MCF 10A (cell line): ENCODE data around the gene GABRB1. TPM values are rescaled to one million over a fixed set of nuclear protein-coding genes. Genes with fewer than 3 reads are reported as not detected.

Source experiments
- BruUV-seq: library from RNA; stranded (reverse); fragments of 400-500 nt; replicated peaks from 2 replicates; lab custom pipeline; 2021; lab: Mats Ljungman, UMichigan
- CTCF ChIA-PET: fragments of 300-600 bp; sonication (Branson Sonifier 250); formaldehyde crosslinking; extraction: SDS; loops from one replicate; lab custom pipeline; 2021; ENCODE audit warnings: antibody characterized with exemption, inconsistent platforms; lab: Yijun Ruan, JAX
- POLR2A ChIA-PET: fragments of 300-600, 350-650 bp; sonication (Branson Sonifier 250); formaldehyde crosslinking; extraction: SDS; loops from one replicate; lab custom pipeline; 2020; ENCODE audit warnings: antibody characterized with exemption, inconsistent platforms; lab: Yijun Ruan, JAX
- DNase-seq: peaks from one replicate; pipeline ENCODE4 v3.0.0-alpha.2; 2018; ENCODE audit not compliant: unreplicated experiment
- H3K27ac Mint-ChIP-seq: one replicate; pipeline ENCODE4 v1.8.0; 2022; ENCODE audit warnings: mild to moderate bottlenecking, low read depth, mixed read lengths; ENCODE audit not compliant: unreplicated experiment
- H3K27me3 Mint-ChIP-seq: one replicate; pipeline ENCODE4 v1.8.0; 2022; ENCODE audit warnings: mixed read lengths; ENCODE audit not compliant: insufficient read depth, unreplicated experiment
- H3K36me3 Mint-ChIP-seq: one replicate; pipeline ENCODE4 v1.8.0; 2022; ENCODE audit warnings: mild to moderate bottlenecking, moderate library complexity, mixed read lengths; ENCODE audit not compliant: insufficient read depth, unreplicated experiment
- H3K4me1 Mint-ChIP-seq: one replicate; pipeline ENCODE4 v1.8.0; 2022; ENCODE audit warnings: mixed read lengths; ENCODE audit not compliant: insufficient read depth, unreplicated experiment
- H3K4me3 Mint-ChIP-seq: one replicate; pipeline ENCODE4 v1.8.0; 2022; ENCODE audit warnings: mild to moderate bottlenecking, moderate library complexity, mixed read lengths; ENCODE audit not compliant: unreplicated experiment
- H3K9me3 Mint-ChIP-seq: one replicate; pipeline ENCODE4 v1.8.0; 2022; ENCODE audit warnings: mixed read lengths; ENCODE audit not compliant: unreplicated experiment
- intact Hi-C: fragments of 100-400 bp; cut with micrococcal nuclease; formaldehyde crosslinking; loops from 2 replicates; pipeline ENCODE4 v1.14.1; 2022
- total RNA-seq: library from RNA; stranded (reverse); gene quantifications from 2 replicates; pipeline ENCODE4 v1.2.3, GENCODE V29; 2022
- TF ChIP-seq, protein P1 (sequence below): fragments of 200-600 bp; IDR thresholded peaks from one replicate; pipeline ENCODE4 v1.8.0; 2022; ENCODE audit warnings: antibody characterized with exemption, mild to moderate bottlenecking; ENCODE audit not compliant: unreplicated experiment

Gene GABRB1
- total RNA-seq, 1 experiment from 2014 or later: not detected

DNA sequence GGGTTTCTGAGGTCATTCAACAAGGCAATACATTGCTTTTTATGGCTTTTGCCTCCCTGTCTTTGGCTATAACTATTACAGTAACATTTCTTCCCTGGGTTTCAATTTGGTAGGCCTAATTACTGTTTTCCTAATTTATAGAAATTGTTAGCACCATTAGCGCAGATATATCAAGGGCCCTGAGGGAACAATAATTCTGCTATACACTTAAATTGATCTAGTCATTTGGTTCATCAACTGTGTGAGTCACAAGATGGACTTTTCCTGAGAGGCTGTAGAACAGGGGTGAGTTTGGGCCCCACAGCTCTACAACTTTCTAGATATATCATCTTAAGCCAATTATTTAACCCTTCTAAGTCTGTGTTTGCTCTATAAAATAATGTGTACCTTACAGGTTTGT lies 324.2 kb downstream of the GABRB1 start:
- no peaks in the 10 kb centered on the region for H3K36me3 Mint-ChIP-seq
- BruUV-seq: no TSS peak
- peaks cover 43% of the 10 kb centered on the region for H3K27me3 Mint-ChIP-seq
- H3K4me3 Mint-ChIP-seq: no peak overlapping the region
- ChIA-PET CTCF (interaction anchor here (0.7 kb wide), 1 partner anchor 125 kb away, joined by 3 read pairs; no protein-coding TSS in a partner anchor), POLR2A (no interaction called here)
- TF ChIP-seq, protein P1, sequence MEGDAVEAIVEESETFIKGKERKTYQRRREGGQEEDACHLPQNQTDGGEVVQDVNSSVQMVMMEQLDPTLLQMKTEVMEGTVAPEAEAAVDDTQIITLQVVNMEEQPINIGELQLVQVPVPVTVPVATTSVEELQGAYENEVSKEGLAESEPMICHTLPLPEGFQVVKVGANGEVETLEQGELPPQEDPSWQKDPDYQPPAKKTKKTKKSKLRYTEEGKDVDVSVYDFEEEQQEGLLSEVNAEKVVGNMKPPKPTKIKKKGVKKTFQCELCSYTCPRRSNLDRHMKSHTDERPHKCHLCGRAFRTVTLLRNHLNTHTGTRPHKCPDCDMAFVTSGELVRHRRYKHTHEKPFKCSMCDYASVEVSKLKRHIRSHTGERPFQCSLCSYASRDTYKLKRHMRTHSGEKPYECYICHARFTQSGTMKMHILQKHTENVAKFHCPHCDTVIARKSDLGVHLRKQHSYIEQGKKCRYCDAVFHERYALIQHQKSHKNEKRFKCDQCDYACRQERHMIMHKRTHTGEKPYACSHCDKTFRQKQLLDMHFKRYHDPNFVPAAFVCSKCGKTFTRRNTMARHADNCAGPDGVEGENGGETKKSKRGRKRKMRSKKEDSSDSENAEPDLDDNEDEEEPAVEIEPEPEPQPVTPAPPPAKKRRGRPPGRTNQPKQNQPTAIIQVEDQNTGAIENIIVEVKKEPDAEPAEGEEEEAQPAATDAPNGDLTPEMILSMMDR: no peak
- no peaks in the 10 kb centered on the region for H3K9me3 Mint-ChIP-seq
- intact Hi-C loops: no loop called here
- H3K4me1 Mint-ChIP-seq: no peaks in the 10 kb centered on the region
- H3K27ac Mint-ChIP-seq: no peak overlapping the region
- DNase-seq: no peak

DNA sequence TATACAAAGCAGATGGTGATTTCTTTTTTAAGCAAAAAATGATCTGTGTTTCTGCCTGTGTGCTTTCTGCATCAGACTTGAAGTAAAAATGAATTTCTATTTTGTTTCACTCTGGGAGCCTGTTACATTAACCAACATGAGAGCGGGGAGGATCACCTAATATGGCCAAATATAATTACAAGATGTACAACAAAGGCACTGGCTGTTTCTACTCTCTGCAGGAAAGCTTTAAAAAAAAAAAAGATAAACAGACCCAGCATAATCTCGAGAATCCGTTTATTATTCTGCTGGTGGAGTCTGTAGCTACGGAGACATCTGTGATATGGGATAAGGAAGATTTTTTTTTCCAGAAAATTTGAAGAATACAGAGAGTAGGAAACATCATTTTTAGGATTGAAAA lies 328.5 kb downstream of the GABRB1 start:
- Mint-ChIP-seq H3K27me3 (peaks cover 86% of the 10 kb centered on the region), H3K4me3 (no peak overlapping the region), H3K36me3 (no peaks in the 10 kb centered on the region), H3K4me1 (no peaks in the 10 kb centered on the region), H3K27ac (no peak overlapping the region), H3K9me3 (no peaks in the 10 kb centered on the region)
- intact Hi-C loops: no loop called here
- TF ChIP-seq, protein P1: no peak
- no peak for DNase-seq
- no TSS peak for BruUV-seq
- POLR2A ChIA-PET: no interaction called here
- CTCF ChIA-PET: interaction anchor here (0.7 kb wide), 1 partner anchor 9 kb away, joined by 4 read pairs; no protein-coding TSS in a partner anchor

DNA sequence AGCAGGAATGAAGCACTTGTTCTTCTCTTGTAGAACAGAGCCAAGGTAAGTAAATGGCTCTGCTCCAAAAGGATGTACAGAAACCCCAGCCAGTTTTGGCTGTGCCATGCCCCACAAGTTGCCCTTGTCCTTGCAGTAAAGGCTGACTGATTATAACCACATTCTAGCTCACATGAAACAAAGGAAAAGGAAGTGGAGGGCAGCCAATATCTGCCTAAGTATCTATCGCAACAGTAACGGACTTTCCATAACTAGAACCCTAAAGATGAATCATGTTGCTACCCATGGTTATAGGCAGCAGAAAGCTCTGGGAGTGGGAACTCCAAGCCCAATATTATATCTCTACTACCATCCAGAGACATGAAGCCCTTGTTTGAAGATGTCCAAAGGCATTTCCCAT lies 336.4 kb downstream of the GABRB1 start:
- H3K27me3 Mint-ChIP-seq: peaks cover 62% of the 10 kb centered on the region
- DNase-seq: no peak
- H3K4me1 Mint-ChIP-seq: no peaks in the 10 kb centered on the region
- H3K27ac Mint-ChIP-seq: no peak overlapping the region
- intact Hi-C loops: no loop called here
- CTCF ChIA-PET: interaction anchor here (1.1 to 1.4 kb wide), 2 partner anchors 15 to 80 kb away, joined by 3 to 6 read pairs; no protein-coding TSS in a partner anchor
- no peaks in the 10 kb centered on the region for H3K9me3 Mint-ChIP-seq
- BruUV-seq: no TSS peak
- TF ChIP-seq, protein P1: no peak
- no peak overlapping the region for H3K4me3 Mint-ChIP-seq
- POLR2A ChIA-PET: no interaction called here
- H3K36me3 Mint-ChIP-seq: no peaks in the 10 kb centered on the region

DNA sequence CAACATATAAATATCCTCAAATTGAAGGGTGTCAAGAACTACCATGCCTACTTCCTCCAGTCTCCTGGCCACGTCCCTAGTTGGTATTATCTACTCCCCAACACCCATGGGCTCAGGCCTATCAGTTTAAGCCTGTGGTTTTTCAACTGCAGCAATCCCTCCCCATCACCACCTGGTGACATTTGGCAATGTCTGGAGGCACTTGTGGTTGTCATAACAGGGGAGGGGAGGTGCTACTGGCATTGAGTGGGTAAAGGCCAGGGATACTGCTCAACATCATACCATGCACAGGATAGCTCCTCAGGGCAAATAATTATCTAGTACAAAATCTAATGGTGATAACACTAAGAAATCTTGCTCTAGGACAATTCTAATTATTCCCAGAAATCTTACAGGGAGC lies 336.8 kb downstream of the GABRB1 start:
- H3K9me3 Mint-ChIP-seq: no peaks in the 10 kb centered on the region
- ChIA-PET CTCF (interaction anchor here (0.6 to 0.7 kb wide), 2 partner anchors 8 to 83 kb away, joined by 3 to 4 read pairs; no protein-coding TSS in a partner anchor), POLR2A (no interaction called here)
- DNase-seq: no peak
- no TSS peak for BruUV-seq
- H3K4me1 Mint-ChIP-seq: no peaks in the 10 kb centered on the region
- no peak overlapping the region for H3K27ac Mint-ChIP-seq
- intact Hi-C loops: no loop called here
- TF ChIP-seq, protein P1: no peak
- no peak overlapping the region for H3K4me3 Mint-ChIP-seq
- H3K36me3 Mint-ChIP-seq: no peaks in the 10 kb centered on the region
- peaks cover 59% of the 10 kb centered on the region for H3K27me3 Mint-ChIP-seq
